H9 (cell line): ENCODE measurements around the gene TNIK. TPM values are rescaled to one million over a fixed set of nuclear protein-coding genes. Genes with fewer than 3 reads are reported as not detected.

Experiments
- DNase-seq: peaks from one replicate; pipeline ENCODE4 v3.0.0-alpha.2; 2017
- H2AFZ ChIP-seq: one replicate; pipeline ENCODE4 v1.6.1; 2013; ENCODE audit warnings: mild to moderate bottlenecking, low read length, control low read depth, moderate library complexity
- H2AK5ac ChIP-seq: 2 replicates; pipeline ENCODE4 v1.6.1; 2013; ENCODE audit warnings: low read length, control low read depth, mixed read lengths; ENCODE audit not compliant: insufficient read length
- H2BK120ac ChIP-seq: one replicate; pipeline ENCODE4 v1.6.1; 2013; ENCODE audit warnings: low read depth, mild to moderate bottlenecking, low read length, control low read depth, inconsistent platforms; ENCODE audit not compliant: poor library complexity, severe bottlenecking
- H2BK12ac ChIP-seq: 2 replicates; pipeline ENCODE4 v1.6.1; 2013; ENCODE audit warnings: low read length, control low read depth, mixed read lengths, low read depth; ENCODE audit not compliant: insufficient read length
- H2BK15ac ChIP-seq: 2 replicates; pipeline ENCODE4 v1.6.1; 2013; ENCODE audit warnings: low read depth, low read length, control low read depth
- H2BK20ac ChIP-seq: one replicate; pipeline ENCODE4 v1.6.1; 2013; ENCODE audit warnings: low read depth, mild to moderate bottlenecking, low read length, control low read depth, inconsistent platforms; ENCODE audit not compliant: poor library complexity, severe bottlenecking
- H2BK5ac ChIP-seq: 2 replicates; pipeline ENCODE4 v1.6.1; 2013; ENCODE audit warnings: low read length, control low read depth, mixed read lengths; ENCODE audit not compliant: insufficient read length
- H3K14ac ChIP-seq: 2 replicates; pipeline ENCODE4 v1.6.1; 2013; ENCODE audit warnings: low read length, control low read depth; ENCODE audit not compliant: insufficient read depth
- H3K18ac ChIP-seq: 2 replicates; pipeline ENCODE4 v1.6.1; 2013; ENCODE audit warnings: low read depth, mild to moderate bottlenecking, mixed read lengths, low read length, control low read depth; ENCODE audit not compliant: insufficient read length
- H3K23ac ChIP-seq: 2 replicates; pipeline ENCODE4 v1.6.1; 2013; ENCODE audit warnings: low read length, control low read depth, mixed read lengths, low read depth; ENCODE audit not compliant: insufficient read length
- H3K23me2 ChIP-seq: 2 replicates; pipeline ENCODE4 v1.6.1; 2013; ENCODE audit warnings: low read depth, mild to moderate bottlenecking, mixed read lengths, low read length, control low read depth; ENCODE audit not compliant: insufficient read length, poor library complexity, severe bottlenecking
- H3K27ac ChIP-seq: 2 replicates; pipeline ENCODE4 v1.5.1; 2013; ENCODE audit warnings: low read length, control low read depth, mixed read lengths, low read depth; ENCODE audit not compliant: insufficient read length
- H3K27me3 ChIP-seq: 2 replicates; pipeline ENCODE4 v1.6.1; 2013; ENCODE audit warnings: low read length, control low read depth, inconsistent platforms; ENCODE audit not compliant: insufficient read depth
- H3K4ac ChIP-seq: 2 replicates; pipeline ENCODE4 v1.6.1; 2013; ENCODE audit warnings: low read depth, mild to moderate bottlenecking, control low read depth, inconsistent platforms, low read length, moderate library complexity
- H3K4me1 ChIP-seq: 2 replicates; pipeline ENCODE4 v1.6.1; 2013; ENCODE audit warnings: low read length, control low read depth, inconsistent platforms; ENCODE audit not compliant: insufficient read depth
- H3K4me2 ChIP-seq: 2 replicates; pipeline ENCODE4 v1.6.1; 2013; ENCODE audit warnings: low read length, control low read depth, mixed read lengths; ENCODE audit not compliant: insufficient read length, insufficient read depth
- H3K56ac ChIP-seq: 2 replicates; pipeline ENCODE4 v1.6.1; 2013; ENCODE audit warnings: low read depth, mild to moderate bottlenecking, mixed read lengths, low read length, control low read depth; ENCODE audit not compliant: insufficient read length
- H3K79me1 ChIP-seq: 2 replicates; pipeline ENCODE4 v1.6.1; 2013; ENCODE audit warnings: low read depth, mild to moderate bottlenecking, moderate library complexity, low read length, control low read depth, inconsistent platforms; ENCODE audit not compliant: insufficient read depth, poor library complexity, severe bottlenecking
- H3K79me2 ChIP-seq: 2 replicates; pipeline ENCODE4 v1.6.1; 2013; ENCODE audit warnings: low read length, control low read depth, inconsistent platforms; ENCODE audit not compliant: insufficient read depth
- H3K9ac ChIP-seq: 2 replicates; pipeline ENCODE4 v1.6.1; 2013; ENCODE audit warnings: low read length, control low read depth, mixed read lengths; ENCODE audit not compliant: insufficient read length; ENCODE audit errors: extremely low read depth
- H3K9me3 ChIP-seq: one replicate; pipeline ENCODE4 v1.6.1; 2013; ENCODE audit warnings: low read depth, low read length, inconsistent platforms; ENCODE audit not compliant: control insufficient read depth
- H3T11ph ChIP-seq: one replicate; pipeline ENCODE4 v1.6.1; 2013; ENCODE audit warnings: mild to moderate bottlenecking, low read length, control low read depth, inconsistent platforms
- H4K20me1 ChIP-seq: one replicate; pipeline ENCODE4 v1.6.1; 2013; ENCODE audit not compliant: control insufficient read depth, insufficient read length, insufficient read depth
- H4K5ac ChIP-seq: 2 replicates; pipeline ENCODE4 v1.6.1; 2013; ENCODE audit warnings: low read depth, mild to moderate bottlenecking, mixed read lengths, low read length, control low read depth; ENCODE audit not compliant: insufficient read length
- H4K8ac ChIP-seq: replicated peaks from 2 replicates; pipeline ENCODE4 v1.6.1; 2013; ENCODE audit warnings: low read length, control low read depth, mixed read lengths, low read depth; ENCODE audit not compliant: insufficient read length
- H4K91ac ChIP-seq: 2 replicates; pipeline ENCODE4 v1.6.1; 2013; ENCODE audit warnings: low read depth, mild to moderate bottlenecking, moderate library complexity, mixed read lengths, low read length, control low read depth; ENCODE audit not compliant: insufficient read length
- H3K27ac Mint-ChIP-seq, 3 experiments: 2 replicates in 2 of 3; 3 replicates in 1 of 3; pipeline ENCODE4 v1.8.0; 2020 to 2021; ENCODE audit warnings: mixed read lengths in 3 of 3, mild to moderate bottlenecking in 1 of 3, moderate library complexity in 1 of 3
- H3K27me3 Mint-ChIP-seq: 2 replicates; pipeline ENCODE4 v1.8.0; 2021; ENCODE audit warnings: low read depth, mild to moderate bottlenecking, moderate library complexity, mixed read lengths
- H3K36me3 Mint-ChIP-seq, 3 experiments: 2 replicates in 2 of 3; 3 replicates in 1 of 3; pipeline ENCODE4 v1.8.0; 2020 to 2021; ENCODE audit warnings: low read depth in 3 of 3, mixed read lengths in 3 of 3; ENCODE audit not compliant: insufficient read depth in 1 of 3
- H3K4me1 Mint-ChIP-seq, 2 experiments: 2 replicates each; pipeline ENCODE4 v1.8.0; 2020; ENCODE audit warnings: mixed read lengths in 2 of 2
- H3K4me3 Mint-ChIP-seq, 2 experiments: 2 replicates in 1 of 2; 3 replicates in 1 of 2; pipeline ENCODE4 v1.8.0; 2020 to 2021; ENCODE audit warnings: mild to moderate bottlenecking in 2 of 2, mixed read lengths in 2 of 2, moderate library complexity in 1 of 2
- H3K9me3 Mint-ChIP-seq, 2 experiments: 2 replicates in 1 of 2; 3 replicates in 1 of 2; pipeline ENCODE4 v1.8.0; 2020; ENCODE audit warnings: mild to moderate bottlenecking in 2 of 2, mixed read lengths in 2 of 2, moderate library complexity in 1 of 2
- CTCF ChIP-seq: fragments of 200-600 bp; sonication (generic); conservative IDR thresholded peaks from 3 replicates; pipeline ENCODE4 v1.8.0; 2021; ENCODE audit warnings: antibody characterized with exemption, mild to moderate bottlenecking
- WGBS: extraction: QIAGEN DNeasy Blood & Tissue Kit; methylation state at CpG from one replicate; pipeline ENCODE4 v1.1.7; 2013; ENCODE audit warnings: missing lambda C conversion rate, low lambda C conversion rate, mixed read lengths; ENCODE audit not compliant: insufficient read length; ENCODE audit errors: extremely low coverage; 5-methylcytosine and 5-hydroxymethylcytosine counted together
- total RNA-seq: library from RNA; stranded (reverse); gene quantifications from 2 replicates; pipeline ENCODE4 v1.2.1, GENCODE V29; 2021

Gene TNIK
- total RNA-seq, 1 experiment from 2014 or later: 15.9 TPM

GRCh38 chr3:171374260-171374659, 85.9 kb downstream of the TNIK start:
- Histone ChIP-seq H3K79me2 (peaks cover 14% of the 10 kb centered on the region; the same call in 1 of the 2 replicates), H3K9me3 (no peaks in the 10 kb centered on the region), H2BK20ac (no peak overlapping the region), H3K4me2 (no peak overlapping the region), H3K79me1 (no peaks in the 10 kb centered on the region), H2BK12ac (no peak overlapping the region), H3K23me2 (no peaks in the 10 kb centered on the region), H3K27ac (no peak overlapping the region), H3K27me3 (no peaks in the 10 kb centered on the region), H2BK5ac (no peak overlapping the region), H4K20me1 (no peaks in the 10 kb centered on the region), H3K18ac (no peak overlapping the region), H4K91ac (no peak overlapping the region), H3K4ac (no peak overlapping the region), H2BK15ac (no peak overlapping the region), H3K23ac (no peak overlapping the region), H3K9ac (no peak overlapping the region), H3K4me1 (0 out of 2 replicates have a peak, but pooled peaks cover 2% of the 10 kb centered on the region), H3K14ac (no peak overlapping the region), H3T11ph (no peak overlapping the region), H2AFZ (no peak overlapping the region), H4K8ac (no peak overlapping the region), H3K56ac (no peak overlapping the region), H2AK5ac (no peak overlapping the region), H4K5ac (no peak overlapping the region), H2BK120ac (no peak overlapping the region)
- WGBS: no CpG with 5 or more reads among the region's 1 CpG
- peaks cover 15 to 23% of the 10 kb centered on the region in 2 experiments for H3K4me1 Mint-ChIP-seq
- H3K27me3 Mint-ChIP-seq: no peaks in the 10 kb centered on the region
- H3K36me3 Mint-ChIP-seq: no peaks in the 10 kb centered on the region
- no peak for DNase-seq
- H3K4me3 Mint-ChIP-seq: no peak overlapping the region
- TF ChIP-seq CTCF: no peak
- no peaks in the 10 kb centered on the region for H3K9me3 Mint-ChIP-seq
- H3K27ac Mint-ChIP-seq: no peak overlapping the region
